ENCODE measurements around the gene CUL2.

GRCh38 chr10:35007858-35008301, 82.3 kb downstream of the CUL2 start:
- TF ChIP-seq POLR2AphosphoS5 (IDR thresholded peaks at IDR 0.05; ENCODE audit: low read depth, low read length), result peak; percentile 51
- no peak for TF ChIP-seq CTCF (IDR thresholded peaks at IDR 0.05)
- peak; percentile 97 for TF ChIP-seq TCF7L2 (IDR thresholded peaks at IDR 0.05; ENCODE audit: low read depth, low read length)
- TF ChIP-seq SIN3A (IDR thresholded peaks at IDR 0.05; ENCODE audit: borderline replicate concordance, insufficient read depth, low read depth, low read length), result no peak
- no peak for TF ChIP-seq REST (IDR thresholded peaks at IDR 0.05; ENCODE audit: insufficient read depth in 1 of 2, low read depth in 2 of 2, low read length in 1 of 2)
